ENCODE data around the gene OTX2.

OTX2 gene

GRCh38 chr14:56810147-56810719 is at the start of gene OTX2:
Gene OTX2, minus strand, starts transcription at chr14:56810479. Its CDS starts 5,023 bp downstream, at chr14:56805456.
- DNase-seq (ENCODE audit: low read depth, low spot score): no peak

GRCh38 chr14:56858422-56858821 is 48.1 kb upstream of the OTX2 start:
- DNase-seq (ENCODE audit: low read depth, low spot score): no peak

- no peak for DNase-seq (ENCODE audit: low read depth, low spot score)
Measured at GRCh38 chr14:56857216-56857615, 46.9 kb upstream of the OTX2 start.

- peak; percentile 54 for DNase-seq (ENCODE audit: low read depth, low spot score)
Measured at GRCh38 chr14:56855891-56856461, 45.7 kb upstream of the OTX2 start.

GRCh38 chr14:56854325-56854724 is 44.0 kb upstream of the OTX2 start:
- DNase-seq (ENCODE audit: low read depth, low spot score): no peak

GRCh38 chr14:56846970-56847930 is 37.0 kb upstream of the OTX2 start:
- peak; percentile 93 for DNase-seq (ENCODE audit: low read depth, low spot score)

GRCh38 chr14:56844406-56845002 is 34.2 kb upstream of the OTX2 start:
- DNase-seq (ENCODE audit: low read depth, low spot score): no peak

- DNase-seq (ENCODE audit: low read depth, low spot score): no peak
Measured at GRCh38 chr14:56841611-56842010, 31.3 kb upstream of the OTX2 start.

- DNase-seq (ENCODE audit: low read depth, low spot score): no peak
Measured at GRCh38 chr14:56840221-56840620, 29.9 kb upstream of the OTX2 start.

- no peak for DNase-seq (ENCODE audit: low read depth, low spot score)
Measured at GRCh38 chr14:56829151-56829550, 18.9 kb upstream of the OTX2 start.

GRCh38 chr14:56826214-56826613 is 15.9 kb upstream of the OTX2 start:
- DNase-seq (ENCODE audit: low read depth, low spot score): no peak

- no peak for DNase-seq (ENCODE audit: low read depth, low spot score)
Measured at GRCh38 chr14:56821805-56822610, 11.7 kb upstream of the OTX2 start.

- DNase-seq (ENCODE audit: low read depth, low spot score): no peak
Measured at GRCh38 chr14:56821177-56821576, 10.9 kb upstream of the OTX2 start.

GRCh38 chr14:56817396-56817921 is 7.2 kb upstream of the OTX2 start:
- no peak for DNase-seq (ENCODE audit: low read depth, low spot score)

GRCh38 chr14:56816574-56817391 is 6.5 kb upstream of the OTX2 start:
- no peak for DNase-seq (ENCODE audit: low read depth, low spot score)

- no peak for DNase-seq (ENCODE audit: low read depth, low spot score)
Measured at GRCh38 chr14:56815745-56816144, 5.5 kb upstream of the OTX2 start.

GRCh38 chr14:56814969-56815700 is 4.9 kb upstream of the OTX2 start:
- no peak for DNase-seq (ENCODE audit: low read depth, low spot score)

GRCh38 chr14:56814519-56814959 is 4.3 kb upstream of the OTX2 start:
- no peak for DNase-seq (ENCODE audit: low read depth, low spot score)

GRCh38 chr14:56813143-56813551 is 2.9 kb upstream of the OTX2 start:
- DNase-seq (ENCODE audit: low read depth, low spot score): no peak
